Fibroblast of the aortic adventitia (primary cell): Measurements from ENCODE around the gene RXFP4. TPM values are rescaled to one million over a fixed set of nuclear protein-coding genes. Genes with fewer than 3 reads are reported as not detected.

Source experiments
- DNase-seq: peaks from one replicate; pipeline ENCODE4 v3.0.0-alpha.2; 2010; ENCODE audit warnings: low read depth
- H3K4me3 ChIP-seq: 2 replicates; pipeline ENCODE4 v1.5.1; 2011; ENCODE audit warnings: low read depth, mild to moderate bottlenecking, control low read depth, low read length, moderate library complexity
- CTCF ChIP-seq: IDR thresholded peaks from 2 replicates; pipeline ENCODE4 v1.5.1; 2011; ENCODE audit warnings: mild to moderate bottlenecking, low read length, control low read depth, inconsistent platforms; ENCODE audit not compliant: insufficient read depth
- total RNA-seq: library from RNA; depleted of rRNA; stranded (reverse); fragments of >200 nt; gene quantifications from 2 replicates; pipeline ENCODE4 v1.2.3, GENCODE V29; 2012; ENCODE audit warnings: low replicate concordance

Gene RXFP4
- total RNA-seq, 1 donor = 0.09 TPM

GRCh38 chr1:155976913-155977689, 35.7 kb downstream of the RXFP4 start:
- no peak for DNase-seq
- H3K4me3 ChIP-seq = peak overlapping the region; percentile 97
- no peak for TF ChIP-seq CTCF

GRCh38 chr1:155977690-155978324, 36.4 kb downstream of the RXFP4 start:
- no peak for DNase-seq
- no peak for TF ChIP-seq CTCF
- H3K4me3 ChIP-seq = peak overlapping the region; percentile 97

GRCh38 chr1:155978325-155978972, 37.0 kb downstream of the RXFP4 start, which contains the start of gene ARHGEF2:
Gene ARHGEF2 (minus strand): TSS chr1:155978547. CDS start chr1:155978427, 120 bp downstream.
- DNase-seq = peak; percentile 50
- peak within 1 kb of the TSS; percentile 97 for H3K4me3 ChIP-seq
- peak; percentile 32 for TF ChIP-seq CTCF

GRCh38 chr1:155978973-155979429, 37.6 kb downstream of the RXFP4 start:
- H3K4me3 ChIP-seq = peak overlapping the region; percentile 97
- no peak for TF ChIP-seq CTCF
- DNase-seq = peak; percentile 52

- TF ChIP-seq CTCF = no peak
- H3K4me3 ChIP-seq = peak overlapping the region; percentile 97
- peak; percentile 60 for DNase-seq
These were observed 38.3 kb downstream of the RXFP4 start for GRCh38 chr1:155979597-155980343.

GRCh38 chr1:155981266-155982088, 40.0 kb downstream of the RXFP4 start:
- TF ChIP-seq CTCF = no peak
- peak overlapping the region; percentile 97 for H3K4me3 ChIP-seq
- DNase-seq = peak; percentile 81
